SK-N-MC (cell line): ENCODE results near the gene SYCE1.
"Not testable (repeated sequence)": the region's sequence is repeated elsewhere in the genome, so short reads cannot be mapped to it uniquely, and the experiment has no call there.

ENCODE experiments used
- EZH2 ChIP-seq: fragments of 200-600 bp; sonication (generic); IDR thresholded peaks from one replicate; pipeline ENCODE4 v1.6.1; 2017; ENCODE audit warnings: antibody characterized with exemption
- POLR2AphosphoS5 ChIP-seq: IDR thresholded peaks from 2 replicates; pipeline ENCODE4 v1.6.1; 2012; ENCODE audit warnings: mild to moderate bottlenecking, low read depth, low read length, borderline replicate concordance

GRCh38 chr10:133603434-133603833, 38.1 kb upstream of the SYCE1 start:
- not testable (repeated sequence) for TF ChIP-seq POLR2AphosphoS5, EZH2
